Measurements from ENCODE around the gene ID1.
"Not testable (repeated sequence)": the region's sequence is repeated elsewhere in the genome, so short reads cannot be mapped to it uniquely, and the experiment has no call there.

ID1 gene

GRCh38 chr20:31617432-31618104 is 12.5 kb downstream of the ID1 start:
- TF ChIP-seq OSR1 (CRISPR knock-in tag; IDR thresholded peaks at IDR 0.05) (no peak), ZNF8 (CRISPR knock-in tag; IDR thresholded peaks at IDR 0.05) (no peak), CSRNP3 (CRISPR knock-in tag; IDR thresholded peaks at IDR 0.05) (no peak), ISL1 (CRISPR knock-in tag; IDR thresholded peaks at IDR 0.05) (no peak), PPARA (CRISPR knock-in tag; IDR thresholded peaks at IDR 0.05; ENCODE audit: borderline replicate concordance) (no peak)
- no peak for ATAC-seq

DNA sequence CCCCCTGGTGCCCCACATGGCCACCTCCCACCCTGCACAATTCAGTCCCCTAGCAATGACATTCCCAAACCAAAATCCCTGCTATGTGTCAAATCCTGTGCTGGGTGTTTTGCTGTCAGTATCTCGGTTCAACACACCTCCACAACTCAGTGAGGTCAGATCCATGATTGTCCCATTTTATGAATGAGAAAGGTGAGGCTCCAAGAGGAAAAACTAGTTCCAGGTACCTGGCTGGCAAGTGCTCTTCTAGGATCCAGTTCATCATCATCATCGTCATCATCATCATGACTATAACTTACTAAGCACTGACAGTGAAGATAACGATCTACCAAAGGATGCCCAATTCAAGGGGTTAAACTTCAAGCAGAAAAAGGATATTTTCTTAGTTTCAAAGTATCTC is 15.2 kb downstream of the ID1 start:
- TF ChIP-seq ARNTL (CRISPR knock-in tag; IDR thresholded peaks at IDR 0.05; ENCODE audit: borderline replicate concordance, low read depth): no peak
- TF ChIP-seq, protein P1, sequence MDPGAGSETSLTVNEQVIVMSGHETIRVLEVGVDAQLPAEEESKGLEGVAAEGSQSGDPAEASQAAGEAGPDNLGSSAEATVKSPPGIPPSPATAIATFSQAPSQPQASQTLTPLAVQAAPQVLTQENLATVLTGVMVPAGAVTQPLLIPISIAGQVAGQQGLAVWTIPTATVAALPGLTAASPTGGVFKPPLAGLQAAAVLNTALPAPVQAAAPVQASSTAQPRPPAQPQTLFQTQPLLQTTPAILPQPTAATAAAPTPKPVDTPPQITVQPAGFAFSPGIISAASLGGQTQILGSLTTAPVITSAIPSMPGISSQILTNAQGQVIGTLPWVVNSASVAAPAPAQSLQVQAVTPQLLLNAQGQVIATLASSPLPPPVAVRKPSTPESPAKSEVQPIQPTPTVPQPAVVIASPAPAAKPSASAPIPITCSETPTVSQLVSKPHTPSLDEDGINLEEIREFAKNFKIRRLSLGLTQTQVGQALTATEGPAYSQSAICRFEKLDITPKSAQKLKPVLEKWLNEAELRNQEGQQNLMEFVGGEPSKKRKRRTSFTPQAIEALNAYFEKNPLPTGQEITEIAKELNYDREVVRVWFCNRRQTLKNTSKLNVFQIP (CRISPR knock-in tag; IDR thresholded peaks at IDR 0.05; ENCODE audit: borderline replicate concordance, low read depth): no peak
- no peak for TF ChIP-seq OSR1 (CRISPR knock-in tag; IDR thresholded peaks at IDR 0.05)
- no peak for TF ChIP-seq TOX (CRISPR knock-in tag; IDR thresholded peaks at IDR 0.05; ENCODE audit: borderline replicate concordance)
- no peak for TF ChIP-seq CSDC2 (CRISPR knock-in tag; IDR thresholded peaks at IDR 0.05)
- TF ChIP-seq CSRNP3 (CRISPR knock-in tag; IDR thresholded peaks at IDR 0.05): no peak
- TF ChIP-seq TCF4 (CRISPR knock-in tag; IDR thresholded peaks at IDR 0.05; ENCODE audit: borderline replicate concordance): no peak
- TF ChIP-seq ZC3H10 (CRISPR knock-in tag; IDR thresholded peaks at IDR 0.05): no peak
- no peak for TF ChIP-seq ZNF565 (CRISPR knock-in tag; conservative IDR thresholded peaks at IDR 0.05; ENCODE audit: low read depth)
- TF ChIP-seq BACH2 (CRISPR knock-in tag; IDR thresholded peaks at IDR 0.05; ENCODE audit: borderline replicate concordance): no peak
- TF ChIP-seq TSHZ2 (CRISPR knock-in tag; IDR thresholded peaks at IDR 0.05): no peak
- no peak for TF ChIP-seq PATZ1 (CRISPR knock-in tag; IDR thresholded peaks at IDR 0.05; ENCODE audit: borderline replicate concordance)
- TF ChIP-seq RARB (CRISPR knock-in tag; IDR thresholded peaks at IDR 0.05): no peak
- no peak for TF ChIP-seq ISL1 (CRISPR knock-in tag; IDR thresholded peaks at IDR 0.05)
- no peak for TF ChIP-seq ZFP30 (CRISPR knock-in tag; IDR thresholded peaks at IDR 0.05)
- TF ChIP-seq GLIS3 (CRISPR knock-in tag; IDR thresholded peaks at IDR 0.05): no peak
- TF ChIP-seq CREB5 (CRISPR knock-in tag; IDR thresholded peaks at IDR 0.05; ENCODE audit: low read depth): no peak
- no peak for TF ChIP-seq PPARA (CRISPR knock-in tag; IDR thresholded peaks at IDR 0.05; ENCODE audit: borderline replicate concordance)
- TF ChIP-seq ZNF70 (CRISPR knock-in tag; IDR thresholded peaks at IDR 0.05): no peak
- no peak for TF ChIP-seq ZNF8 (CRISPR knock-in tag; IDR thresholded peaks at IDR 0.05)

GRCh38 chr20:31623123-31623505 is 18.0 kb downstream of the ID1 start:
- ATAC-seq: not testable (repeated sequence)

More for the DNA sequence above, 15.2 kb downstream of the ID1 start:
- no peak for ATAC-seq

DNA sequence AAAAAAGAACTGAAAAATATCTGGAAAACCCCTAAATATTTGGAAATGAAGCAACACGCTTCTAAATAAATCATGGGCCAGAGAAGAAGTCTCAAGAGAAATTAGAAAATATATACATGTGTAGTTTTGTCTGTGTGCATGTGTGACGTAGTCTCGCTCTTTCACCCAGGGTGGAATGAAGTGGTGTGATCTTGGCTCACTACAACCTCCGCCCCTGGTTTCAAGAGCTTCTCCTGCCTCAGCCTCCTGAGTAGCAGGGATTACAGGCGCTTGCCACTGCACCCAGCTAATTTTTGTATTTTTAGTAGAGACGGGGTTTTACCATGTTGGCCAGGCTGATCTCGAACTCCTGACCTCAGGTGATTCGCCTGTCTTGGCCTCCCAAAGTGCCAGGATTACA is 21.4 kb downstream of the ID1 start:
- ATAC-seq: not testable (repeated sequence)
